ENCODE data around the gene TNFAIP8L3.

The TNFAIP8L3 gene

DNA sequence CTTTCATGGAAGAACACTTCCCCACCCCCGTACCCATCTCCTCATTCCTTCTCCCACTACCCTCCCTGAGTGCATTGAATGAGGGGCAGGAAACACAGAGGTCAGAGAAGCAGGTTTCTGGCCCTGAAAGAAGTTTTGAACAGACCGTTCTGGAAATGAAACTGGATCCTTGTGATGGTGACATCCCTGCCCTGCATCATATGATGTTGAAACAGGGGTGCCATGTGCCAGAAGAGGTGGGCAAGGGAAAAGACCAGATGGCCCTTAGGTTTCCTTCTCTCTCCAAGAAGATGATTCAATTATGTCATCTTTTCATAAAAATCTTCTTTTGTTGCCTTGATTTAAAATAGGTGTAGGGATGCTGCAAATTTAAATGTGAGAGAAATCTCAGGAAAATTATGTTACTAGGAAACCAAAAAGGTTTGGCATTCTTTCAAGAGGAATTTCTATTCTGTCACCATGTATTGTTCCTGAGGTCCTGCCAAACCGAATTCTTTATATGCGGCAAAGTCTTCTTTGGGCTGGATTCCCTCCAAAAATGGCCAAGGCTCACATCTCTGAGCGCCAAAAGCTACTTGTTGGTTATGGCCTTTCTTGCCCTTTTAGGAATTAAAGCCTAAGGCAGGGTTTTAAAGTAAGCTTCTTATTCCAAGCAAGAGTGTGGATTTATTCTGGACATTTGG is 19.9 kb upstream of the TNFAIP8L3 start:
- DNase-seq (ENCODE audit: low spot score), result no peak

DNA sequence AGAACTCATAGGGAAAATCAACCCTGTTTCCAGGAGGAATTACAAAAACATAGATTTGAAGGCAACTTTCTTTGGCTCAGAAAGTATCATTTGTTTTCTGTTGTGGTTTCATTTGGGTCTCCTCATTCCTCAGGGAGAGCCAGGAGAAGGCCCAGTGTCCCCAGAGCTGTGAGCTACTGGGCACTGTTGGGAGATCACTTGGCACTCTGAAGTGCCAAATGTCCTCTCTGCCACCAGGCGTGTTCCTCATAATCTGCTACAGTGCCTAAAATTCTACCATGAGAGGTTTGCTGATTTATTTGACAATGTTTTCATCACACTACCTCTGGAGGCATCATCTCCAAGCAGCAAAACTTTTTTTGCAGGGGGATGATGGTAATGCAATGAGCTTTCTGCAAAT is 17.4 kb upstream of the TNFAIP8L3 start:
- no peak for DNase-seq (ENCODE audit: low spot score)

DNA sequence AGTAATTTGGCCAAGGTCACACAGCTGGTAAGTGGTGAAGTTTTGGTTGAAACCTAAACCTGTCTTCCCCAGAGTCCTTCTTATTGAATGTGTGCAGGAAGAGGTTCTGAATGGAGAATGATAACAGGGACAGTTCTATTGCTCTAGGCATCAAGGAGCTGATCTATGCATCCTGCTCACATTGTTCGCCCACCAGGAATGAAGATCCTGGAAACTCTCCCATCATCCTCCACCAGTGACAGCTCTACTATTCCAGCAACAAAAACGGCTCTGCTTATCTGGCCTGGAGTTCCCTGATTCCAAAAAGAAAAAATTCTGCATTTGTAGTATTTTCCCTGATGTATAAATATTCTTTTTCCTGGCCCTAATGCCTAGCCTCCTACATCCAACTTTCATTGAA is 16.4 kb upstream of the TNFAIP8L3 start:
- no peak for DNase-seq (ENCODE audit: low spot score)

DNA sequence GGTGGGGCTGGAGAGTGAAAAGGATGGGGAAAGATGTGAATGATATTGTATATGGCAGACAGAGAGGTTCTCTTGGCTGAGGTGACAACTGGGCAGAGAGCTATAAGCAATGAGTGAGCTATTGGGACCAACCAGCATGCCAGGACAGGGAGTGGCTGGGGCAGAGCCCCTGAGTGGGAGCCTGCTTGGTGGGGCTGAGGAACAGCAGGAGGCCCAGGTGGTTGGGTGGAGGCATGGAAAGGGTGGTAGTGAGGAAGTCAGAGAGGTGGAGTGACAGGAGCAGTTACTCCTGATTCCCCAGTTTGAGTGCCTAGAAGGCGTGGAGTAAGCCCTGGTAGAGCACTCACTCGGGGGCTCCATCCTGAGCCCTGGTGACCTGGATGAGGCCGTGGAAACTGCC is 15.5 kb upstream of the TNFAIP8L3 start:
- DNase-seq (ENCODE audit: low spot score), result no peak

DNA sequence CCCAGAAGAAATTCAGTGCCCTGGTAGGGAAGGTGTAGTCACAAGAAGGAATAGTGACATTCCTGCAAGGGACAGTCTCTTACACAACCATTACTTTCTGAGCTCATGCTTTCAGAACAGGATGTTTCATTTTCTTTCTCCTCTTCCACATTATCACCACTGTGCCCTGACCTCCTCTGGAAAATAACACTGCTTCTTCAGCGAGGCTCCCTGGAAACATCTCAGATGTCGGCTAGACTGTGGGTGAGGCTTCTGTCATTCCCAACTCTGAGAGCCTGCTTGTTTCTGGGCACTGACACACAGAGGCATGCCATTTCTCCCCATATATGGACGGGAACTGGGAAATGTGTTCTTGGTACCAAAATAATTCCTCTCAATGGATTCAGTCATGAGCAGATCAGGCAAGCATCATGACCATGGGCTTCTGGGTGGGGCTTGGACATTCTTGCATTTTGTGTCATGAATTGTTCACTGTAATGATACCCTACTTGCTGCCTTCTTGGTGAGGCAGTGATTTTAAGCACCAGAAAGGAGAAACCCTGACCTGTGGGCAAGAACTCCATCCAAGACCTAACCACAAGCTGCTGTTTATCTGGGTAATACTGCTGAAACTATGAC is 14.3 kb upstream of the TNFAIP8L3 start:
- DNase-seq (ENCODE audit: low spot score), result no peak

DNA sequence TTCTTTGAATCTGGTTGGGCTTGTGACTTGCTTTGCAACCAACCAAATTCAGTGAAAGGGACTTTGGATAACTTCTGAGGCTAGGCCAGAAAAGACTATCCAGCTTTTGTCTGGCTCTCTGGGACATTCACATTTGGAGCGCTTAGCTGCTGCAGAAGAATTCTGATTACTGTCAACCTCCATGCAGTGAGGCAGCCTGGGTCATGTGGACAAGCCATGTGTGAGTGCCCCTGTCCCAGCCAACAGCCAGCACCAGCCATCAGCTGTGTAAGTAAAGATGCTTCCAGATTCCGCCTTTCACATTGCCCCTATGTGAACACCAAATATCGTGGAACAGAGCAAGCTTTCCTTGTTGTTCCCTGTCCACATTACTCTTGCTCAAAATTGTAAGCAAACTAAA is 12.9 kb upstream of the TNFAIP8L3 start:
- no peak for DNase-seq (ENCODE audit: low spot score)

DNA sequence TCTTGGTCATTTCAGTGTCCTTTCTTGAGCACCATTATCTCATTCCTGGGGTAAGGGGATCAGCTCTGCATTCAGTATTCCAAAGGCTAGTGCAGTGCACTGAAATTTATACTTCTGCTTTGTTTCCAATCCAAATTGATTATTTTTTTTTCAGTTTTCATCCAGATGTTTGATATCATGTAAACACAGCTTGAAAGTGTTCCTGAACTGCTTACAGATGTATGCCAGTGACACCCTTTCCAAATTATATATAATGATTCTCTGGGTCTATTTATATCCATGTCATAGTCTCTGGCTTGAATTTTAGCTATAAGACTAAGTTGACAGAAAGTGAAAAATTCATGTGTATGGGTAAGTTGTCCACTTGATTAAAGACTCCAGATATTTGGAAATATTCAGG is 11.8 kb upstream of the TNFAIP8L3 start:
- DNase-seq (ENCODE audit: low spot score), result no peak

DNA sequence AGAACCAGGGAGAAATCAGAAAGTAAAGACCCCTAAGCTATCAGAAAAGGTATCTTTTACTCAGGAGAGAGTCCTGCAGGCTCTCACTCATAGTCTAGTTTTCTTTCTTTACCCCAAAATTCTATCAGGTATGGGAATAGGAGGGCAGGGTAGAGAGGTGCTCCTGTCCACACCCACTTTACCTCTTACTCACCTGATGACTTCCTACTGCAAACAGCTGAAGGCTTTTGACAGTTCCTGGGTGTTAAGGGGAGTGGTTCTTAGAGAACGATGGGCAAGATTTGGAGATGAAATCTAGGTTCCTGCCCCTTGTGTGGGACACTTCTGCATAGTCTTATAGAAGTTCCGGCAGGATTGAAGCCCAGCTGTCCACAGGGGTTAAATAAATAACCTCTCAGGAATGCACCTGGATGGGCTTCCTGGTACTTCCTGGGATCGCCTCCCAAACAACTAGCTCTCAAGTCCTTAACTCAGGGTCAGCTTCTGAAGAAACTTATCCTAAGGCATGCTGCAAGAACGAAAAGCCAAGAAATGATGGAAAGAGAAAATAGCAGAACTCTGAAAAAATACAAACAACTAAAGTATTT is 10.8 kb upstream of the TNFAIP8L3 start:
- no peak for DNase-seq (ENCODE audit: low spot score)

DNA sequence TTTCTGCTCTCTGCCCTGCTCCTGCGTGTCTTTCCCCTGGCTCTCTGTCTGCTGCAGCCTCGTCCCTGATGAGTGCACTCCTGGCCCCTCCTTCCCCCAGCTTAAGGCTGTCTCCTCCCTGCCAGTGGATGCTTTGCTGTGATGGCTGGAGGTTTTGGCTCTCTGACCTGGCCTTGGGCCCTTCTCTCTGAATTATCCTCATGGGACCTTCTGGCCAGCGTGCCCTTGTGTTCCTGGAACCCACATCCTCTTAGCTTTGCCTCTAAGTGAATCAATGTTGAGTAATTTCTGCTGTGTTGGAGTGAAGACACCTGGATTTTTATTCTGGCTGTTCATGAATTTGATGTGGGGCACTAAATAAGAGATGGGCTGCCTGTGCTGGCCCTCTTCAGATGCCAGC is 9.8 kb upstream of the TNFAIP8L3 start:
- DNase-seq (ENCODE audit: low spot score), result no peak

DNA sequence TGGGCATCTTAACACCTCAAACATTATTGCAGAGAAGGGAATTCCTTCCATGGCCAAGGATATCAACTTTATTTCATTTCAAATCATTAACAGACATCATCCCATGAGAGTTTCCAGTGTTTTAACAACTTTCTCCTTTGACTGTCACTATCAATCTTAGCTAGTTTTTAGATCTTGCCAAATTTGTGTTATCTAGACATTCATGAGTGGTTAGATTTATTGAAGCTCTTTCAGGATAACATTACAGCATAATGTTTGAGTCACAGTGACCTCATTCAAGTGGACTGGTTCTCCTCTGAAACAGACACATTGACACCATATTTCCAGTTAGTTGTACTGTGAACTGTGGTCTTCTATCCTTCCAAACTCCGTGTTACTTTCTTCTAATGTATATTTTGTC is 8.6 kb upstream of the TNFAIP8L3 start:
- no peak for DNase-seq (ENCODE audit: low spot score)

DNA sequence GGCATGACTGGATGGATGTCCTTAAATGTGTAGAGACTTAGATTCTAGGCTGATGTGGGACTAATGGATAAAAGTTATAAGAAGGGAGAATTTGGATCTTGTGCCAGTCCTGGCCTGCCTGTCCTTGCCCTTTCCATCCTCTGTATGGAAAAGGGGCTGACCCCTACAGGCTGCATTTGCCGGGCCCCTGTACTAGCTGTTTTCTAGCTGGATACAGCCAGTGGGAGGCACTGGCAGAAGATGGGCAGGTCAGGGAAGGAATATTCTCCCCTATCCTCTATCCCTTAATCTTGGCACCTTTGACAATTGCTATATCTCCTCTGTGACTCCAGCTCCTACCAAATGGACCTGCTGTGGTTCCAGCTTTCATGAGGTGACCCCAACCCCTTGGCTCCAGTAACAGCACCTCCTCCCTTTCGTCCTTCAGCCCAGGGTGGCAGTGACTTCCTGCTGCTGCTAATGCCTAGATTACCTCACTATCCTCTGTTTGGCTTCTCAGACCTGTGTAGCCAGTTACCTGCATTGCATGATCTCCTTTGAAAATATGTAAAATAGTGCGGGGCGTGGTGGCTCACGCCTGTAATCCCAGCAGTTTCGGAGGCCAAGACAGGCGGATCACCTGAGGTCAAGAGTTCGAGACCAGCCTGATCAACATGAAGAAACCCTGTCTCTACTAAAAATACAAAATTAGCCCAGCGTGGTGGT is 6.2 kb upstream of the TNFAIP8L3 start:
- DNase-seq (ENCODE audit: low spot score), result no peak

DNA sequence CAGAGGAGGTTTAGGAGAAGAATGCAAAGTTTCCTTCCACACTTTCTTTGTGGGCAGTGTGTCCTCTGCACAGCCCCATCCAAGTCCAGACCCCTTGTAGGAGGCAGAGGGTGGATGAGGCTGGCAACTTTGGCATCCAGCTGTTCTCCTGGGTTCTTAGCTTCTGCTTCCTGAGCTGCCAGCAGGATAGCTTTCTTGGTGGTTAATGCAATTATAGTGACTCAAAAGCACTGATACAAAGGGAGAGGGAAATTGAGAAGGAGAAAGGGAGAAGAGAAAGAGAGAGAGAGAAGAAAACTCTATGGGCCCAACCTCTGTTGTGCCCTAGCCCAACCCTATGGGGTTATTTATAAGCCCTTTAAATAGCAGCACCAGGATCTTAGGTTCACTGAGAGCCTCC is 4.5 kb upstream of the TNFAIP8L3 start:
- DNase-seq (ENCODE audit: low spot score), result no peak

DNA sequence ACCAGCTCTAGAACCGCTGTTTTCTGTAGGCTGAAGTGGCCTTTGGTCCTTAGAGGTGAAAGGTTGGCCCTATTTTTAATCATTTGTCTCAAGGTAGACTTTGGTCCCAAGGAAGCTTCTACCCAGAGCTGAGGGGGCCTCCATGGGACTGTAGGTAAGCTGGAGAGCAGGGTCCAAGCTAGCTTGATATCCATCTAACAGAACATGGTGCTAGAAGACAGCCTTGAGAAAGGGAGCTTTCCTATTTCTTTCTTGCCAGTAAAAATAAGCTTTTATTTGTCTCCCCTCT is 3.6 kb upstream of the TNFAIP8L3 start:
- DNase-seq (ENCODE audit: low spot score), result no peak

DNA sequence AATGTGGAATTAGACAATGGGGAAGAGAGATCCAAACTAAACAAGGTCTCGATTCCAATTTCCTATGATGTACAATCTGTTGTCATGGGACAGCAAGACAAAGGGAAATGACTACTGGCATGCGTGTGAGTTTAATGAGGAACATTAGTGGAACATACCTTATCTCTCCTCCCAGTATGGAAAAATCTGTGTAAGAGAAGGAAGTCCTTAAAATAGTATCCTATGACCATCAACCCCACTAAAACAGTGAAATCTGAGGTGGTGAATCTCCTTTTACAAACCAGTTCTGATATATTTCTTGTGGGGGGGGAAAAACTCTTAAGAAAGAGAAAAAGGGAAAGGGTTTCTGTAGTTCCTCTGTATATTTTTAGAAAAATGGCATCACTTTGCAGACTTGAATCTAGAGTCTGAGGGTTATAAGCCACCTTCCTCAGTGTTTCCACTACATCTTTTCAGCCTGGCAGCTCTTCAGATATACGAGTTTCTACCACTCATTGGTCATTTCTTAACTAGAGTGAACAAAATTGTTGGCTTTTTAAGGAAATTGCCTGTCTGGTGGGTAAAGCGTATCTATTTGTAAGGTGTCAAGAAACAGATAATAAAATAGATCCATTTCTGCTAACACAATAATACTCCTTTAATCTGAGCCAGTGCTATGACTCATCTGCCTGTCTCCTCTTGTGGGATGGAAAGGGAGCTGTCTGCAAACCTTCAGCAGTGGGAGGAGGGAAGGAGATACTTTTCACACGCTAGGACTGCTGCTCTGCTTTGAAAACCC is 3.0 kb upstream of the TNFAIP8L3 start:
- DNase-seq (ENCODE audit: low spot score), result peak; percentile 80

DNA sequence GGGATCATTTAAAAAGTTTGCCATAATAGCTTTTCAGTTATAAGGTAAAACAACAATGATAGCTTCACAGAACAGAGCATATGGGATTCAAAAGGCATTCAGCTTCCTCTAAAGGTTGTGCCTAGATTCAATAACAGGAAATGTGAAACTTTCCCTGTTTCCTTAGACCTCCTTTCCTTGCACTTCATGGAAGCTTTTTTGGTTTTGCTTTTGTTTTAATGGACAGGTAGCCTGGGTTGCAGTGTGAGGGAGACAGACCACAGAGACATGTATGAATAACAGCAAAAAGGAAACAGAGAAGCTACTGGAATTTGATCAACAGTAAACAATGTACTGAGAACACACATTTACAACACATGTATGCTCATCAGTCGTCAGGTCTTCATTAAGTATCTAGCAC is 2.3 kb upstream of the TNFAIP8L3 start:
- no peak for DNase-seq (ENCODE audit: low spot score)

DNA sequence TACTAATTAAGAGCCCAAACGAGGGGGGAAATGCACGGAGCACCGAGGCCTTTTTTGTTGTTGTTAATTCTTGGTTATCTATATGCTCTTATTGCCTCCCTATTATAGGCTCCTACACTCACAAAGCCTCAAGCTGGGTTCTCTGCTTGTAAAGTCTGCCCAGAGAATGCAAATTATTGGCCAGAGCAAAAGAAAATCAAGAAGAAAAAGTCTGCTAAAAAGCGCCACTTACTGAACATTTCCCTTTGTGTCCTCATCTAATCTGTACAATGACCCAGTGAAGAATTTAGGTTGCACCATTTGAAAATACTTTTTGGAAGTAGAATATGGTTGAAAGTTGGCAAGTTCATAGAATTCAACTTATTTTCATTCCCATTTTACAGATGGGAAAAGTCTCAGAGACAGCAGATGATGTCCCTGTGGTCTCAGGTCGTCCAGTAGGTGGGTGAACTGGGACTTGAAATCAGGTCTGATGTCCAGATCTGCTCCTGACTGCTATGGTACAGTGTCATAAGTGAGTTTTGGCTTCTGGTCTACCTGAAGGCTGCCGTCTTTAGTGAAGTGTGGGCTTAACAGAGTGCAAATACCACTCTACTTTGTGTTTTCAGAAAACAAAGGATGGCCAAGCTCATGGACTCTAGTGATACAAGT is 1.1 kb upstream of the TNFAIP8L3 start:
- DNase-seq (ENCODE audit: low spot score), result no peak

DNA sequence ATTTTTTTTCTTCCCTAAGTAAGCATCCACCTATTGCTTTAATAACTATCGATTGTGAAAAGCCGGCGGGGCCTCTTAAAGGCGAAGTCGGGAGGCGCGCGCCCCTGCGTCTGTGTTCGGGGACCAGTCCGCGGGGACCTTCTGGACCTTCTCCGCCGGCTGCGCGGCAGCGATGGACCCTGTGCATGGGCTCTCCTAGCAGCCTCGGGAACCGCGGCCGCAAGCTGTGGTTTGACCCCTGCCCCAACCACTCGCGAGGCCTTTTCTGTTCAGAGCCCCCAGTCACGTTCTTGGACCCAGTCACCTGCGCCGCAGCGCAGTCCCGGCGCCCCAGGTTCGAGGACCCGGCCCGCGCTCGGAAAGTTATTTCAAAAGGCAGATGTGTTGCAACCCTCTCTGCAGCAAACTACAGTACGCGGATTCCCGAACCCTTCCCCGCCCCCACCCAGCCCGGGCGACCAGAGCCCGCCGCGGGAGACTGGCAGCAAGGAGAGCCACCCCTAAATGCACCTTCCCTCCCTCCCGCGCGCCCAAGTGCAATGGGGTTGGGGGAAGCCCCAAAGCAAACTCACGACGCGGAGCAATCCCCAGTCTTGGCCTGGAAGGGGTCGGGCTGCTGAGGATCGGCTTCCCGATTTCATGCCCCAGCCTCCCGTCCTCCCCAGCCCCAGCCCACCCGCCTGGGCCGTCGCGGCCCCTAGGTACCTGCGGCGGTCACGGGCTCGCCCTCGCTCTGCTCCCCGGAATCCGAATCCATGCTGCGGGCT is 684 bp downstream of the TNFAIP8L3 start:
- no peak for DNase-seq (ENCODE audit: low spot score)

DNA sequence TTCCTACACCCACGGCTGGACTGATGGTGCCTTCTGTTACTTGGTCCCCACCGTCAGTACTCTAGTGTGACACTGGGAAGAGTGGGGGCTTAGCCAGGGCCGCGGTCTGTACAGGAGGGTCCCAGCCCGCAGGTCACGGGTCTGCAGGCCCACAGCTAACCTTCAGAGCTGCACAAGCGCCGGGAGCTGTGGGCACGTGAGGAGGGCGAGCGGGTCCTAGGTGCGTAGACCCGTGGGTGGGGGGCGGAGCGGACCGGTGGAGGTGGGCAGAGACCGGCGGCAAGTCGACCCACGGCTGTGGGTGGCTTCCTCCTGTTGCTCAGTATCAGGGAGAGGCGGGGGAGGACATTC is 1.2 kb downstream of the TNFAIP8L3 start:
- no peak for DNase-seq (ENCODE audit: low spot score)

DNA sequence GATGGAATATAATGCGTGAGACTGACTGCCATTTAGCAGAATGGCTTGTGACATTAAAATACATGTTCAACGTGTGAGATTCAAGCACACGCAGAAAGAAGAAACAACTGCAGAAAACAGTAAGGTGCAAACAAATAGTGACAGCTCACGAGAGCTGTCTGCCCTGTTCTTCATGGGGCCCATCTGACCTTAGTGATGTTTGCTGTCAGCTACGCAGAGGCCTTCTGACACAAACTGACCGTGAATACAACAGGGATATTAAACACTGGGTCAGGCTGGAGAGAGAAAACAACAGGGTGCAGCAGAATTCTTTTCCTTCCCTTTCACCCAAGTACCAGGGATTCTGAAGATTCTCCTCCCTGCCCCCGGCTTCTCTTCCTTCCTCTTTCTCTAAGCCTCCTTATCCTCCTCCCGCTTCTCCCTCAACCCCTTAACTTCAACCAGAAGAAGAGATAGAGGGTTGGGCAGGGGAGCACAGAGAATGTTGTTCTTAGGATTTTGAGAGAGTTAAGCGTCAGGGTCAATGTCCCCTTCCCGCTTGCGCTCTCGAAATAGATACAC is 2.1 kb downstream of the TNFAIP8L3 start:
- DNase-seq (ENCODE audit: low spot score), result peak; percentile 44

DNA sequence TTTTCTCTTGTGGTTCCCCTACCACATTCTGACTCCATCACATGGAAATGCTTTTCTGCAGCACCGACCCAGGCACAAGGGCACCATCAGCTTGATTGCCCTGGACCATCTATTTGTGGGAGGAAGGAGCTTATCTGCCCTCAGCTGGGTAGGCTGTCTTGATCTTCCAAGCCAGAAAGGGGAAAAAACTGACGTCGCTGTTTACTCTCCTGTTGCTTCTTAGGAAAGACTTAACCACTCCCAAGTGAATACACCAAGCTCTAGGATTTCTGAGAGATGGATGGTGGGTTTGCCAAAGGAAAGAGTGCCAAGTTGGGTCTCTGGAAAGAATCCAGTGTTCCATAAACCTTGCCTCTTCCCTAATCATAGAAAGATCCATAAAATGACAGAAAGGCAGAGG is 4.0 kb downstream of the TNFAIP8L3 start:
- DNase-seq (ENCODE audit: low spot score), result no peak
